Mucosa of descending colon (tissue), 3 donors: ENCODE data around the gene ARHGAP9. TPM values are rescaled to one million over a fixed set of nuclear protein-coding genes. Genes with fewer than 3 reads are reported as not detected.
A peak's percentile ranks its signal among the peaks of the same experiment; 100 is the strongest.

Source experiments
- ATAC-seq: fragments of 200-7000 bp; cut with Tn5 transposase; one replicate; pipeline ENCODE4 v1.9.1; 2020; ENCODE audit warnings: mild to moderate bottlenecking, moderate library complexity
- DNase-seq, 3 donors: peaks; one replicate each; pipeline ENCODE4 v3.0.0-alpha.2; 2020
- H3K36me3 ChIP-seq: fragments of 200-600 bp; one replicate; pipeline ENCODE4 v1.8.0; 2021; ENCODE audit warnings: low read depth, mild to moderate bottlenecking
- H3K4me1 ChIP-seq: fragments of 200-600 bp; one replicate; pipeline ENCODE4 v1.8.0; 2021; ENCODE audit warnings: low read depth, mild to moderate bottlenecking
- H3K4me3 ChIP-seq: fragments of 200-600 bp; one replicate; pipeline ENCODE4 v1.8.0; 2021; ENCODE audit warnings: mild to moderate bottlenecking
- H3K9me3 ChIP-seq: fragments of 200-600 bp; one replicate; pipeline ENCODE4 v1.8.0; 2021; ENCODE audit warnings: mild to moderate bottlenecking
- CTCF ChIP-seq: fragments of 200-600 bp; IDR thresholded peaks from one replicate; pipeline ENCODE4 v1.8.0; 2022; ENCODE audit warnings: antibody characterized with exemption, mild to moderate bottlenecking
- intact Hi-C, 2 donors: fragments of 100-400 bp; cut with DNase I in 1 of 2; cut with micrococcal nuclease in 1 of 2; formaldehyde crosslinking; loops; one replicate each; pipeline versions ENCODE4 v1.11.0 to v1.11.1; 2022; cut with DNase I, micrococcal nuclease
- total RNA-seq, 3 donors: library from RNA; stranded (reverse); fragmentation: NEBNext Ultra II Directional in 2 of 3; extraction: Animal tissue kit (Norgen Biotek cat#: 25700) in 2 of 3; gene quantifications; one replicate each; pipeline versions ENCODE4 v1.2.1 to v1.2.4, GENCODE V29; 2021 to 2023
- donor health status: DM: no; HTN: no; CAD: no; lungs with moderate emphysema.
- donor health status: DM: no; HTN: no; CAD: no.
- donor health status: DM: no; HTN: yes; CAD: no.

The ARHGAP9 gene
- total RNA-seq, 3 donors from 2014 or later: 8.8 to 18.5 (median 15.0) TPM

- DNase-seq: peak in 1 of 3 donors; percentile 1
- intact Hi-C loops: no loop called here
- no peak overlapping the region for H3K4me3 ChIP-seq
- ATAC-seq: no peak
- peaks cover 23% of the 10 kb centered on the region for H3K4me1 ChIP-seq
- no peaks in the 10 kb centered on the region for H3K36me3 ChIP-seq
- TF ChIP-seq CTCF: no peak
- no peaks in the 10 kb centered on the region for H3K9me3 ChIP-seq
Measured at GRCh38 chr12:57473392-57473791, 6.3 kb downstream of the ARHGAP9 start.

- DNase-seq: no peak
- intact Hi-C loops: no loop called here
- Histone ChIP-seq H3K4me1 (peaks cover 23% of the 10 kb centered on the region), H3K4me3 (no peak overlapping the region), H3K36me3 (no peaks in the 10 kb centered on the region), H3K9me3 (no peaks in the 10 kb centered on the region)
- TF ChIP-seq CTCF: no peak
- ATAC-seq: no peak
Measured at GRCh38 chr12:57472391-57472790, 7.3 kb downstream of the ARHGAP9 start.

- no peak for TF ChIP-seq CTCF
- intact Hi-C loops: no loop called here
- ATAC-seq (no peak), DNase-seq (no peak)
- Histone ChIP-seq H3K36me3 (no peaks in the 10 kb centered on the region), H3K9me3 (no peaks in the 10 kb centered on the region), H3K4me1 (peaks cover 23% of the 10 kb centered on the region), H3K4me3 (no peak overlapping the region)
Measured at GRCh38 chr12:57471661-57472060, 8.0 kb downstream of the ARHGAP9 start.

- no peak overlapping the region for H3K4me3 ChIP-seq
- ATAC-seq (peak; percentile 60), DNase-seq (peak in 2 of 3 donors; percentile 58 to 64)
- intact Hi-C loops: no loop called here
- TF ChIP-seq CTCF: no peak
- H3K36me3 ChIP-seq: no peaks in the 10 kb centered on the region
- H3K9me3 ChIP-seq: no peaks in the 10 kb centered on the region
- H3K4me1 ChIP-seq: peaks cover 20% of the 10 kb centered on the region
Measured at GRCh38 chr12:57470970-57471656, 8.6 kb downstream of the ARHGAP9 start.

- no peaks in the 10 kb centered on the region for H3K36me3 ChIP-seq
- ATAC-seq: no peak
- intact Hi-C loops: no loop called here
Measured at GRCh38 chr12:57470286-57470969, 9.2 kb downstream of the ARHGAP9 start.

More at GRCh38 chr12:57470286-57470969, 9.2 kb downstream of the ARHGAP9 start:
- Histone ChIP-seq H3K9me3 (no peaks in the 10 kb centered on the region), H3K4me3 (no peak overlapping the region), H3K4me1 (peaks cover 15% of the 10 kb centered on the region)
- no peak for DNase-seq
- no peak for TF ChIP-seq CTCF
